ENCODE measurements around the gene NUP214. TPM values are rescaled to one million over a fixed set of nuclear protein-coding genes. Genes with fewer than 3 reads are reported as not detected.

Gene NUP214
- 16.8 TPM for total RNA-seq

GRCh38 chr9:131125288-131126058 lies at the start of gene NUP214:
TSS of gene NUP214 (plus strand) at chr9:131125586. CDS start at chr9:131125705, 119 bp downstream.

GRCh38 chr9:131096269-131097125 lies 28.9 kb upstream of the NUP214 start, which contains the start of gene AIF1L:
TSS of gene AIF1L (plus strand) at chr9:131096531. CDS start at chr9:131096630, 99 bp downstream.

GRCh38 chr9:131276094-131276888 lies 150.9 kb downstream of the NUP214 start, which contains the start of gene FAM78A:
TSS of gene FAM78A (minus strand) at chr9:131276510. CDS start at chr9:131276179, 331 bp downstream.

Small RNA genes lying within 50 kb of the gene (small RNA-seq; reads per million reads assigned to genes)
- not detected for gene RNU6-881P

Other genes starting within 250 kb of the NUP214 start
- gene QRFP, start 228.8 kb upstream of the NUP214 start, total RNA-seq, result not detected
- 2.1 TPM for gene FIBCD1, start 186.3 kb upstream of the NUP214 start, total RNA-seq
- 3.7 TPM for gene LAMC3, start 116.4 kb upstream of the NUP214 start, total RNA-seq
- gene AIF1L, start 29.1 kb upstream of the NUP214 start, total RNA-seq, result 24.9 TPM
- 2.5 TPM for gene FAM78A, start 150.9 kb downstream of the NUP214 start, total RNA-seq
- 9.2 TPM for gene PLPP7, start 164.1 kb downstream of the NUP214 start, total RNA-seq

Measured in diencephalon (tissue), 1 donor.